Measurements from ENCODE around the gene HSF4.

DNA sequence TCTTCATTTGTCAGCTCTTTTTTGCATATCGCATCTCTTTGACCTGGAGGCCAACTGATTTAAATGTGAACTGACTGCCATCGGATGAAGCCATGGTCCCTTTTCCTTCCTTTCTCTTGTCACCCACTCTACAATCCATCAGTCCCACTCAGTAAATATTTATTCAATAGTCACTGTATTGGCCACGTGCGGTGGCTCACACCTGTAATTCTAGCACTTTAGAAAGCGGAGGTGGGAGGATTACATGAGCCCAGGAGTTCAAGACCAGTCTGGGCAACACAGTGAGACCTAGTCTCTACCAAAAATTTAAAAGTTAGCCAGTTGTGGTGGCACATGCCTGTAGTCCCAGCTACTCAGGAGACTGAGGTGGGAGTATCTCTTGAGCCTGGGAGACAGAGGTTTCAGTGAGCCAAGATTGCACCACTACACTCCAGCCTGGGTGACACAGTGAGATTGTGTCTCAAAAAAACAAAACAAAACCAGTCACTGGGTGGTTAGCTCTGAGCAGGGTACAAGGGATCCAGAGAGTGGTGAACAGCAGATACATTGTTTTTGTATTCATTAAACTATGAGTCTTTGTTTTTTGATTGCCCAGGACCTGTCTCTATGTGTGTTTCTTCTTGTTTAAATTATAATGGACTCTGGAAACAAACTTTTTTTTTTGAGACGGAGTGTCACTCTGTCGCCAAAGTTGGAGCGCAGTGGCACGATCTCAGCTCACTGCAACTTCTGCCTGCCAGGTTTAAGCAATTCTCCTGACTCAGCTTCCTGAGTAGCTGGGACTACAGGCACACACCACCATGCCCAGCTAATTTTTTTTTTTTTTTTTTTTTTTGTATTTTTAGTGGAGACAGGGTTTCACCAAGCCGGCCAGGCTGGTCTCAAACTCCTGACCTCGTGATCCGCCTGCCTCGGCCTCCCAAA, 47.9 kb upstream of the HSF4 start:
- TF ChIP-seq CTCF (IDR thresholded peaks at IDR 0.05; ENCODE audit: insufficient read depth, low read length, poor library complexity, severe bottlenecking) = no peak
- TF ChIP-seq EZH2phosphoT487 (conservative IDR thresholded peaks at IDR 0.05; ENCODE audit: low read length) = no peak

Data from SU-DHL-6 (cell line).